Chondrocyte (in vitro differentiated cells): ENCODE data around the gene GSTT4. TPM values are rescaled to one million over a fixed set of nuclear protein-coding genes. Genes with fewer than 3 reads are reported as not detected.

Experiments used
- DNase-seq: peaks from one replicate; pipeline ENCODE4 v3.0.0; 2021; ENCODE audit warnings: mixed read lengths, low spot score
- H3K27ac Mint-ChIP-seq: one replicate; pipeline ENCODE4 v1.8.0; 2021; ENCODE audit warnings: mild to moderate bottlenecking, moderate library complexity, mixed read lengths; ENCODE audit not compliant: unreplicated experiment
- H3K27me3 Mint-ChIP-seq: 2 replicates; pipeline ENCODE4 v1.8.0; 2021; ENCODE audit warnings: low read depth, mixed read lengths
- H3K36me3 Mint-ChIP-seq: 2 replicates; pipeline ENCODE4 v1.8.0; 2021; ENCODE audit warnings: low read depth, mixed read lengths
- H3K4me1 Mint-ChIP-seq: 2 replicates; pipeline ENCODE4 v1.8.0; 2021; ENCODE audit warnings: low read depth, mild to moderate bottlenecking, mixed read lengths
- H3K4me3 Mint-ChIP-seq: one replicate; pipeline ENCODE4 v1.8.0; 2021; ENCODE audit warnings: mild to moderate bottlenecking, moderate library complexity, mixed read lengths; ENCODE audit not compliant: unreplicated experiment
- H3K9me3 Mint-ChIP-seq: 2 replicates; pipeline ENCODE4 v1.8.0; 2021; ENCODE audit warnings: low read depth, mixed read lengths
- total RNA-seq: library from RNA; stranded (reverse); gene quantifications from 3 replicates; pipeline ENCODE4 v1.2.1, GENCODE V29; 2021
- TF ChIP-seq, protein P1 (sequence below): fragments of 200-600 bp; sonication (generic); IDR thresholded peaks from 2 replicates; pipeline ENCODE4 v1.5.0; 2021; ENCODE audit warnings: antibody characterized with exemption, mild to moderate bottlenecking, moderate library complexity

Gene GSTT4
- total RNA-seq, 1 donor from 2014 or later, result not detected

DNA sequence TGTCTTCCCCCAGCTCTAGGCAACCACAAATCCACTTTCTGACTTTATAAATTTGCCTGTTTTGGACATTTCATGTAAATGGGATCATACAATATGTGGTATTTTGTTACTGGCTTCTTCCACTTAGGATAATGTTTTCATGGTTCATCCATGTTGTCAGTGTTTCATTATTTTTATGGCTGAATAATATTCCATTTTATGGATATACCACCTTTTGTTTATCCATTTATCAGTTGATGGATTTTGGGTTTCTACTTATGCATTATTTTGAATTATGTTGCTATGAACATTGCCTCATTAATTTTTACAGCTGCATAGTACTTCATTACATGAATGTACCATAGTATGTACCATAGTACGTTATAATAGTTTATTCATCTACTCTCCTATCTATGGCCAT, 10.9 kb upstream of the GSTT4 start:
- Mint-ChIP-seq H3K4me3 (no peak overlapping the region), H3K36me3 (peaks cover 3% of the 10 kb centered on the region), H3K9me3 (no peaks in the 10 kb centered on the region), H3K4me1 (peaks cover 15% of the 10 kb centered on the region), H3K27ac (no peak overlapping the region), H3K27me3 (no peaks in the 10 kb centered on the region)
- DNase-seq, result no peak
- TF ChIP-seq, protein P1, sequence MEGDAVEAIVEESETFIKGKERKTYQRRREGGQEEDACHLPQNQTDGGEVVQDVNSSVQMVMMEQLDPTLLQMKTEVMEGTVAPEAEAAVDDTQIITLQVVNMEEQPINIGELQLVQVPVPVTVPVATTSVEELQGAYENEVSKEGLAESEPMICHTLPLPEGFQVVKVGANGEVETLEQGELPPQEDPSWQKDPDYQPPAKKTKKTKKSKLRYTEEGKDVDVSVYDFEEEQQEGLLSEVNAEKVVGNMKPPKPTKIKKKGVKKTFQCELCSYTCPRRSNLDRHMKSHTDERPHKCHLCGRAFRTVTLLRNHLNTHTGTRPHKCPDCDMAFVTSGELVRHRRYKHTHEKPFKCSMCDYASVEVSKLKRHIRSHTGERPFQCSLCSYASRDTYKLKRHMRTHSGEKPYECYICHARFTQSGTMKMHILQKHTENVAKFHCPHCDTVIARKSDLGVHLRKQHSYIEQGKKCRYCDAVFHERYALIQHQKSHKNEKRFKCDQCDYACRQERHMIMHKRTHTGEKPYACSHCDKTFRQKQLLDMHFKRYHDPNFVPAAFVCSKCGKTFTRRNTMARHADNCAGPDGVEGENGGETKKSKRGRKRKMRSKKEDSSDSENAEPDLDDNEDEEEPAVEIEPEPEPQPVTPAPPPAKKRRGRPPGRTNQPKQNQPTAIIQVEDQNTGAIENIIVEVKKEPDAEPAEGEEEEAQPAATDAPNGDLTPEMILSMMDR, result no peak

DNA sequence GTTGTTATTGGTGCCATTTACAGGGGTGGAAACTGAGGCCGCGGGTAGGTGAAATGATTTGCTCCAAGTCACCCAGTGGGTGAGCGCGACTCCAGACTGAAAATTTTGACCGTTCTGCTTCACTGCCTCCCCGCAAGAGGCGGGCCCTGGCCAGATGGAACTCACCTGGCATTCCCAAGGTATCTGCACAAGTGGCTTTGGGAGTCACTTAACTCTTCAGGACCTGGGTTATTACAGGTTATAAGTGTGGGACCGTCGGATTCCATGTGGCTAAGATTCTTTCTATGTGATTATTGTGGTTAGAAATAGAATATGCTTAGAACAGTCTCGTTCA, 6.4 kb upstream of the GSTT4 start:
- Mint-ChIP-seq H3K36me3 (no peaks in the 10 kb centered on the region), H3K9me3 (no peaks in the 10 kb centered on the region), H3K27ac (peak overlapping the region; percentile 30), H3K27me3 (no peaks in the 10 kb centered on the region), H3K4me1 (peaks cover 15% of the 10 kb centered on the region), H3K4me3 (peak overlapping the region; percentile 95)
- TF ChIP-seq, protein P1, result no peak
- DNase-seq, result no peak

DNA sequence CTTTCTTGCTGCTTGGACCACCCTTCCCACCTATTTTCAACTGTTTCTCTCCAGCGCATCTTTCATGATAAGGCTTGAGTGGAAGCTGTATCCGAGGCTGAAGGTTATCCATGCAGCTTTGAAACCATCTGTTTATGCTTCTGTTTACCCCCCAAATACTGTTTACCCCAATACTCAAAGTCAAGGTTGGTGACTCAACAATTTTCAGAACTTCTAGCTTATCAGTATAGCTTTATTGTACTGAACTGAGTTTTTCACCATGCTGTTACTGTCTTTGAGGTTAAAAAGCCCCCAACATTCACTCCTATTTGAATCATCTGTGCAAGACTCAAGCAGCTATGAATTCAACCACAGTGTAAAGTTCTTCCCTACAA, 4.8 kb upstream of the GSTT4 start:
- TF ChIP-seq, protein P1, result no peak
- no peaks in the 10 kb centered on the region for H3K27me3 Mint-ChIP-seq

DNA sequence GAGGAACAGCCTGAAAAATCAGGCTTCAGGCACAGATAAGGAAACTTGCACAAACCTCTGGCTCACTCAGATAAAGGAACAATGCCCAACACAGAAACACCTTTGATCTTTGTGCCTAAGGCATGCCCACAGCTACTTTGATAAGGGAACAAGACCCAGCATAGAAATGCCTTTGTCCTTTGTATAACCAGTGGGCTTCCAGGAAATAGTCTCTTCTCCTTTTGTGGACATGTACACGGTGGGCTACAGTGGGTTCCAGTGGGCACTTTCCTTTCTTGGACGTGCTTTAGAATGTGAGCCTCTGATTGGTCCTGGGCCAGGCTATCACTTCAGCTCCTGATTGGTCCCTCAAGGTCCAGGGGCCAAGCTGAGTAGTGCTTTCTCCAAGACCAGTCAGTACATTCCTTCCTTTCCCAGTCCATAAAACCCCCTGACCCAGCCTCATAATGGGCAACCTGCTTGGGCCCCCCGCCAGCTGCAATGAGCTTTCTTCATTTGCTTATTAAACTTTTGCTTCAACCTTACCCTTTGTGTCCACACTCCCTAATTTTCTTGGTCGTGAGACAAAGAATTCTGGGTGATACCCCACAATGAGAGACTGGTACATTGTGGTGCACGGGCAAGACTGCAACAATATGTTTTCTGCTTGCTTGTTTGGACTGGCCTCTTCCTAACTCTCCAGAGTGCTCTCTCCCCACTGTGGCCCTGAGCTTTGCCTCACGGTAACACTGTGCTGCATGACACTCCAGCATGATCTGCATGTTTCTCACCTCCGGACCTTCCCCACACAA, 4.2 kb upstream of the GSTT4 start:
- H3K9me3 Mint-ChIP-seq, result no peaks in the 10 kb centered on the region
- TF ChIP-seq, protein P1, result no peak
- H3K4me3 Mint-ChIP-seq, result no peak overlapping the region
- peaks cover 15% of the 10 kb centered on the region for H3K4me1 Mint-ChIP-seq
- no peak for DNase-seq
- H3K36me3 Mint-ChIP-seq, result no peaks in the 10 kb centered on the region
- no peaks in the 10 kb centered on the region for H3K27me3 Mint-ChIP-seq
- no peak overlapping the region for H3K27ac Mint-ChIP-seq

More for the DNA sequence above, 4.8 kb upstream of the GSTT4 start:
- Mint-ChIP-seq H3K27ac (no peak overlapping the region), H3K4me3 (peak overlapping the region; percentile 29), H3K36me3 (no peaks in the 10 kb centered on the region), H3K4me1 (peaks cover 15% of the 10 kb centered on the region), H3K9me3 (no peaks in the 10 kb centered on the region)
- no peak for DNase-seq

DNA sequence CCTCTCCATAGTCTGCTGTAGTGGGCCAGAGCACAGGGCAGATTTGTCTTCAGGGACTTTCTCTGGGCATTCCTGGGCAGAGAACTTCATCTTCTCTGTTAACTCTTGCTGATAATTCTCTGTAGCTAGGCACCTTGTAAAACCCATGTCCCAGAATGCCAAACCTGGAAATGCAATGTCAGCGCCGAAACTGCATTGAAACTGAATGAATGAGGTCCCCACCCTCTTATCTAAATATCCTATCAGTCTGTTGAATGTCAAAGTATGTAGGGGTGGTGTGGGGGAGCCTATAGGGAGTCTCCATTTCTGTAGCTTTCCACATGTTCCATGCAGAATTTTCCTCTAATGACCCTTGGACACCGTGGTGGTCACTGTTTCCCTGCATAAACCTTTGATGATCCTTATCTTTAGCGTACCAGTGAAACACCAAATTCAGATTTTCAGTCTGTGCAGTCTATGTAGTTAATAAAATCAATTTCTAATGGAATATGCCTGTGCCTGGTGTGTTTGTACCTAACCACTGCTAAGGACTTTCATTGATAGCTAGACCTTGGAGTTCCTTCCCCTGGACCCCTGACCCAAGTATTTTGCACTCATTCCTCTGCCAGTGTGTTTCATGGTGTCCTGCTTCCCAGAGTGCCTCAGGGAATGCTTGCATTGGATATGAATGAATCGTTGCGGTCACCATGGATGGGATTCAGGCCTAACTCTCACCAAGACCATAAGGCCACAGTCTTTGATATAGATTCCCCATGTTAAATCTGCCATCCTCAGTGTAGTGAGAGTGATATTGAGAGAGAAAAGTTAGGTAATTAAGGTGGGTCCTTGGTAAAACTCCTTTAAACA, 3.4 kb upstream of the GSTT4 start:
- Mint-ChIP-seq H3K27me3 (no peaks in the 10 kb centered on the region), H3K4me3 (no peak overlapping the region), H3K9me3 (no peaks in the 10 kb centered on the region), H3K27ac (no peak overlapping the region), H3K4me1 (peaks cover 13% of the 10 kb centered on the region), H3K36me3 (no peaks in the 10 kb centered on the region)
- DNase-seq, result no peak
- TF ChIP-seq, protein P1, result no peak
